Globus pallidus (tissue), 1 donor: Measurements from ENCODE around the gene CDPF1.

Experiments used
- DNase-seq: peaks from one replicate; pipeline ENCODE4 v3.0.0-alpha.2; 2015; ENCODE audit warnings: low spot score

CDPF1 gene

DNA sequence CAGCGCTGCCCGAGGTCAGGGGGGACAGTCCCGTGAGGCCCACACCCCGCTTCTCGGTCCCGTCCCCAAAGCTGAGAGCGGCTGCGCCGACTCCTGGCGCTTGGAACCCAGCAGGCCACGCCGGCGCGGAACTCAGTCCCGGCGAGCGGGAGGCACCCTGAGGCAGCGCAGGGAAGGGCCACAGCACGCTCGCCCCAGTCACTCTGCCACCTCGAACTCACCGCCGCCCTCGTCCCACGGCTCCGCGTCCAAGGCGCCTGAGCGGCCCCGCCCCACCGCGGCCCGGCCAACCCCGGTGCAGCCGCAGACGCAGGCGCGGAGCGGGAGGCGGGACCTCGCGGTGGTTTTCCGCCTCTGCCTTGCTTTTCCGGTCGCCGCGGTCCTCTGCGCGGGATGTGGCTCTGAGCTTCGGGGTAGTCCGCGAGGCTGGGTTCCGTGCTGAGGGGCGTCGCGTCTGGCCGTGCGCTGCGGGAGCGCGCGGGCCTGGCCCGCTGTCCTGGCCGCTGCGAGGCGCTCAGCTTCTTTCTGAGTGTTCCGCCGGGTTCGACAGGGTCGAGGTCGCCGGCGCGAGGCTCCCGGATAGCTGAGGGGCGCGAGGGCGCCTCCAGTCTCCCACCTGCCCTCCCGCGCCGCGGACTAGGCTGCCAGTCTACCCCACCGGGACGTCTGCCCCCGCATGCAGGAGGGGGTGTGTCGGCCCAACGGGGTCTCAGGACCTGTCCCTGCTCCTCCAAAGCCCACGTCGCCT lies at the start of gene CDPF1:
CDPF1 (minus strand) TSS at position 259 of the 748 bp plus-strand sequence. CDS start 2,009 bp downstream, outside the sequence.
- peak; percentile 85 for DNase-seq

- DNase-seq = no peak
Observed at GRCh38 chr22:46299101-46299500, 49.0 kb upstream of the CDPF1 start.

DNA sequence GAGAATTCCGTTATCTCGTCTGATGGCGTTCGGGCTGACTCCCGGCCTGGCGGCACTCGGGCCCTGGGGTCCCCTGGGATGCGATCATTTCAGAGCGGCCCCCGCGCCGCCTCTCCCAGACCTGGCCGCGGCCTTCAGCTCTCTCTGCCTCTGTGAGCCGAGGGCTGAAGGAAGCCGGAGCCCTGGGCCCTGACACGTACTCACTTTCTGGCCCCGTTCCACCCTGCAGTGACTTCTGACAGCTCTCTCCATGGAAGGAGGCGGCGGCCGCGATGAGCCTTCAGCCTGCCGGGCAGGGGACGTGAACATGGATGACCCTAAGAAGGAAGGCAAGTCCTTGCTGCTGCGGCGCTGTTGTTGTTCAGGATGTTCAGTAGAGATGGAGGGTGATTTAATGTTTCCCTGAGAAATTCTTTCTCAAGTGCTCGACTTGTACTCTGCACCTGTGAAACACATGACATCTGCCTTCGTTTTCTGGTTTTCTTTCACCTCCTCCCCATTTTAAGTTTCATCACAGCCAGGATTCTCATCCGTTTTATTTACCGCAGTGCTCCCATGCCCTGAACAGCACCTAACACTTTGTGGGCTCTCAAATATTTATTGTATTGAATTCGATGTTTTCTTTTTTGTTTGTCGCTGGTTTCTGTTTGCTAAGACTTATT lies 47.2 kb upstream of the CDPF1 start:
- no peak for DNase-seq

- peak; percentile 97 for DNase-seq
Observed at GRCh38 chr22:46296257-46297150, 46.4 kb upstream of the CDPF1 start, which contains the start of gene GTSE1. TSS of gene GTSE1 (plus strand) at chr22:46296870. CDS start at chr22:46297401, 531 bp downstream.

DNA sequence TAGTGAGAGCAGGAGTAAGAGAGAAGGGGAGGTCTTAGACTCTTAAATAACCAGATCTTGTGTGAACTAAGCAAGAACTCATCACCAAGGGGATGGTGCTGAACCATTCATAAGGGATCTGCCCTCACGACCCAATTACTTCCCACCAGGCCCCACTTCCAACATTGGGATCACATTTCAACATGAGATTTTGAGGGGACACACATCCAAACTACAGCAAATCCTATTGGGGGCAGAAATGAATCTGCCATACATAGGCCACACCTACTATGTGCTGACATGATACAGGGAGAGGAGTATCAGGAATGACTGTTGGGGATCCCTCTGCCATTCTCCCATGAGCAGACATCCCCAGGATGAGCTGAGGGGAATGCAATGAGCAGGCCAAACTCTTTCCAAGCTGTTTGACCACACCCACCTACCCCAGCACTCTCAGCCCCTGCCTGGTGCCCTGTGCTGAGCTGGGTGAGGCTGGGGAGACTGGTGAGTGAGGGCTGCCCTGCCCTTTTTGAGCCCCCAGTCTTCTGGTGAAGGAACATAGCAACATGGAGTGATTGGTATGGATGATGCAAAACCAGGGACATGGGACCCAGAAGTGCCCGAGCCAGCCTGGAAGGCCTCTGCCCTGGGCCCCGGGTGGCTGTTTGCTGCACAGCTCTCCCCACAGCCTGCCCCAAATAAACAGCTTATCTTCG lies 45.3 kb upstream of the CDPF1 start:
- DNase-seq = no peak

- DNase-seq = no peak
Observed at GRCh38 chr22:46294784-46295183, 44.7 kb upstream of the CDPF1 start.

GRCh38 chr22:46293577-46294260 lies 43.6 kb upstream of the CDPF1 start:
- DNase-seq = peak; percentile 38

DNA sequence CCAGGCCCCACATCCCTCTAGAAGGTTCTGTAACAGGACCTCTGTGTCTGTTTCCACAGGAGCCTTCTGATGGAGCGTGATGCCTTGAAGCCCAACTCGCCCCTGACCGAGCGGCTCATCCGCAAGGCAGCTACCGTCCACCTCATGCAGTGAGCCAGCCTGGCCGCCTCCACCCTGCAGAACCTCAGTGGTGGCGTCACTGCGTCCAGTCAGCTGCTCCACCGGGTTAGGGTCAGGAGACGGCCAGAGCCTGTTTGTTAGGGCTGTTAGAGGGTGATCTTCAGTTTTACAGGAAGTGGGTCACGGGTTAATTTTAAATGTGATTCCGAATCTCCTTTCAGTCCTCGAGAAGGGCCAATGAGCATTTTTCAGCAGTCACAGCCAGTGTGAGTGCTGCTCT lies 42.6 kb upstream of the CDPF1 start:
- DNase-seq = no peak

DNA sequence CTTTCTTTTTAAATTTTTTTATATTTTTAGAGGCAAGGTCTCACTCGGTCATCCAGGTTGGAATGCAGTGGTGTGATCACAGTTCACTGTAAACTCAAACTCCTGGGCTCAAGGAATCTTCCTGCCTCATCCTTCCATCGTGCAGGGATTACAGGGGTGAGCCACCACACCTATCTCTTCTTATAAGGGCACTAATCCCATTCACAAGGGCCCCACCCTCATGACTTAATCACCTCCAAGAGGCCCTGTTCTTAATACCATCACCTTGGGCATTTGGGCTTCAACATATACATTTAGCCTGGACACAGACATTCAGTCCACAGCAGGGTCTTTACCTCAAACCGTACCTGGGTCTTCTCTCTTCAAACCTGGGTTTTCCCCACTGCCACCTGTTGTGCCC lies 42.1 kb upstream of the CDPF1 start:
- DNase-seq = no peak

DNA sequence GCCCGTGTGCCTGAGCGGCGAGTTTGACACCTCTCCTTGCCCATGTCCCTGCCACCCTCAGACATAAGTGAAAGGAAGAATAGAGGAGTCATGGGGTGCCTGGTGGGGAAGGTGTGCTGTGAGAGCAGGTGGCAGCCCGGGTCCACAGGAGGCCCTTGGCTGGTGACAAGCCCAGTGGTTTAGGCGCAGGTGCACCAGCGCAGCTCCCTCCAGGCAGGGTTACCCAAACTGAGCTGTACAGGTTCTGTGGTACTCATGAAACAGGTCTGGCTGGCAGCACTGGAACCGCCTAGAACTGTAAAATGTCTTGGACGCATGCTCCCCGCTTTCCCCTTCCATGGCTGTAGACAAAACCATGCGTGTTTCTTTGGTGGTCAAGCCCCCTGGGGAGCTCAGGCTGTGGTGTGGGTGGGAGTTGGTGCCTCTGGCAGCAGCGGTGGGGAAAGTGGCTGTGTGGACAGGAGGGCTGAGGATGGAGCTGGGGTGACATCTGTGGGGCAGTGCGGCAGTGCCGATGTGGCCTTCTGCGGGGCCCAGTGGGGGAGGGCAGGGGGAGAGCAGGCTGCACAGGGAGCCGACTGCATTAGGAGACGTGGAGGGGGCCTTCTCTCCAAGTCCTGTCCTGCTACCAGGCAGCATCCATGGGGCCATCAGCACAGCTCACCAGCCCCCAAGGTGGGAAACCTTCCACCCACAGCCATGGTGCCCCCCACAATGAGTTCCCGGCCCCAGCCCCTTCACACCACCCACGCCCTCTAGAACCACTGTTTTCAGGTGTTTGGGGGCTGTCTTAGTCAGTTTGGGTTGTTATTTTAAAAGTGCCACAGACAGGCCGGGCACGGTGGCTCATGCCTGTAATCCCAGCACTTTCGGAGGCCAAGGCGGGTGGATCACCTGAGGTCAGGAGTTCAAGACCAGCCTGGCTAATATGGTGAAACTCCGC lies 41.0 kb upstream of the CDPF1 start:
- no peak for DNase-seq

GRCh38 chr22:46290121-46290842 lies 40.2 kb upstream of the CDPF1 start:
- no peak for DNase-seq

DNA sequence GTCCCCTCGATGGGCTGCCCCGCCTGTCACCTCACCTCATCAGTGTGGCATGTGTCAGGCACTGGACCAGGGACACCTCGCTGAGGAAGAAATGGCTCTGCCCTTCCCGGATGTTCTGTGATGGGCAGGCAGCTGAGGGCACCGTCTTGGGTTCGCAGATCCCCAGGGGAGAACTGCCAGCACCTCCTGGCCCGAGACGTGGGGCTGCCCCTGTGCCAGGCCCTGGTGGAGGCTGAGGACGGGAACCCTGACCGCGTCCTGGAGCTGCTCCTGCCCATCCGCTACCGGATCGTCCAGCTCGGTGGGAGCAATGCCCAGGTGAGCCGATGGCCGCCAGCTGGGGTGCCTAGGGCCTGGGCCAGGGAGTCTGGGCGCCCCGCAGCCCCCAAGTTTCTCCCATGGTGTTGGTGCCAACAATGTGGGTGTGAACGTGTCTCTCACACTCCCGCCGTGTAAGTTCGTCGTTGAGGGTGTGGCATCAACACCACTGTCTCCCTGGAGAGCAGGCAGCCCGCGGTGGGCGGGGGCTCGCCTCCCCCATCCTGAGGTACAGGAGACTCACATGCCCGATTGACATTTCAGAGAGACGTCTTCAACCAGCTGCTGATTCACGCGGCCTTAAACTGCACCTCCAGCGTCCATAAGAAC lies 39.3 kb upstream of the CDPF1 start:
- no peak for DNase-seq

DNA sequence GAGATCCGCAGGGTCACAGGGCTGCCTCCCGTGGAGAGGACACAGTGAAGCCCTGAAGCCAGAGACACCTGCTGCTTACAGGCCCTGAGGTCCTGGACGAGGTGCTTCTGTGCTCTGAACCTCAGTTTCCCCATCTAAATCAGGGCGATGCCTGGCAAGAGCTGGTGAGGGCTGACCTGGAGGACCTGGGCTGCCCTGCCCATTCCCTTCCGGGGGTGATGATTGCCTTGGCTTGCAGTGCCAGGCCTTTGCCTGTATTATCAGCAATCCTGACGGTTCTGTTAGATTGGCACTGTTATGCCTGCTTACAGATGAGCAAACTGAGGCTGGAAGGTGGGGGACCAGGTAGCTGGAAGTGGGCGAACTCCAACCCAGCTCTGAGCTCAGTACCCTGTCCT lies 38.8 kb upstream of the CDPF1 start:
- no peak for DNase-seq

- DNase-seq = no peak
Observed at GRCh38 chr22:46287873-46288751, 38.0 kb upstream of the CDPF1 start.

GRCh38 chr22:46286941-46287872 lies 37.1 kb upstream of the CDPF1 start:
- DNase-seq = no peak

DNA sequence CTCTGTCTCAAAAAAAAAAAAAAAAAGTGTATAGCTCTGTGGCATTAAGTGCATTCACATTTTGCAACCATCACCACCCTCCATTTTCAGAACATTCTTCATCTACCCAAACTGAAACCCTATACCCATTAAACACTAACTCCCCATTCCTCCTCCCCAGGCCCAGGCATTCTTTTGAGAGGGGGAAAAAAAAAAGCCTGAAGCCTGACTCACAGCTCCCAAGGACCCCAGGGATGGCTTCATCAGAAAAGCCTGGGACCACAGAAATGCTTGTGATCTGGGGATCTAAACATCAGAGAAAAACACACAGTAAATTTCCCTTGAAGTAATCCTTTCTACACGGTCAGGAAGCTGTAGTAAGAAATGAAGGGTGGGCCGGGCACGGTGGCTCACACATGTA lies 35.9 kb upstream of the CDPF1 start:
- no peak for DNase-seq
